Posterior vena cava (tissue), 2 donors: ENCODE measurements around the gene COL8A1. TPM values are rescaled to one million over a fixed set of nuclear protein-coding genes. Genes with fewer than 3 reads are reported as not detected.

Experiments used
- DNase-seq: peaks from one replicate; pipeline ENCODE4 v3.0.0-alpha.2; 2020; ENCODE audit warnings: low spot score
- intact Hi-C, 2 donors: fragments of 100-400 bp; cut with DNase I; formaldehyde crosslinking; loops; one replicate each; pipeline versions ENCODE4 v1.14.1 to v1.14.2; 2022 to 2023
- total RNA-seq, 2 donors: library from RNA; stranded (reverse); fragmentation: NEBNext Ultra II Directional; extraction: Animal tissue kit (Norgen Biotek cat#: 25700); gene quantifications; one replicate each; pipeline ENCODE4 v1.2.1, GENCODE V29; 2021
- donor health status: DM: yes; HTN: yes; CAD: no.
- donor health status: DM: yes; HTN: yes; CAD: no.

COL8A1 gene
- total RNA-seq, 2 donors from 2014 or later, result 80.6 to 105 TPM

DNA sequence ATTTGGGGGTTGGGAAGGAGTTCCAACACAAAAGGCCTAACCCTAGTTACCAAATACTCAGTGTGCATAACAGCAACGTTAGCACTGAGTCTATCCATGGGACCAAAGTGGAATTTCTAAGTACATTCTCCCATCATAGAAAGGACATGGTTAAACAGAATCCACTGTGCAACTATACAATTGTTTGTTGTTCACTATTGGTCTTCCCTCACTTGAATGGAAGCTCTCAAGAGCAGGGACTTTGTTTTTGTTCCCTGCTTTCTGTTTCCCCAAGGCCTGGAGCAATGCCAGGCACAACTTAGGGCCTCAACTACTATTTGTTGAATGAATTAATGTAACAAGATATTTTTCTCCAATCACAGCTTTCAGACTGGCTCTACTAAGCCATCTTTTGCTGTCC is 25.6 kb downstream of the COL8A1 start:
- intact Hi-C loops, result no loop called here

DNA sequence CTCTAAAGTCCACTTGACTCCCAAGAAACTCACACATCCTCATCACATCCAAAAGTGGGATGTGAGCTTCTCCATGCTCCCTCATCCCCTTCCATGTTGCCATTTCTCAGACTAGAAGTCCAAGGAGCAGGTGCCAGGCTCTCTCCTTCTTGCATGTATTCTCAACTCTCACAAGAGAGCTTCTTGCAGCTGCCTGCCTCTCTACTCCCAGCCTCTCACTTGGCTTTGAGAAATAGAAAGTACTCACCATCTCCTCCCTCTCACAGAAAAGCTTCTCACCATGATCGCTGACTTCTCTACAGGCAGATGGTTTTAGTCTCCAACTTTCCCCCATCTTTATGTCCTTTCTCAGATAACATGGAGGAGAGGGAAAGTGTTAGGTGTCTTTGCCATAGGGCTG is 26.6 kb downstream of the COL8A1 start:
- no peak for DNase-seq
- intact Hi-C loops, result no loop called here

More for the DNA sequence above, 25.6 kb downstream of the COL8A1 start:
- DNase-seq, result no peak

DNA sequence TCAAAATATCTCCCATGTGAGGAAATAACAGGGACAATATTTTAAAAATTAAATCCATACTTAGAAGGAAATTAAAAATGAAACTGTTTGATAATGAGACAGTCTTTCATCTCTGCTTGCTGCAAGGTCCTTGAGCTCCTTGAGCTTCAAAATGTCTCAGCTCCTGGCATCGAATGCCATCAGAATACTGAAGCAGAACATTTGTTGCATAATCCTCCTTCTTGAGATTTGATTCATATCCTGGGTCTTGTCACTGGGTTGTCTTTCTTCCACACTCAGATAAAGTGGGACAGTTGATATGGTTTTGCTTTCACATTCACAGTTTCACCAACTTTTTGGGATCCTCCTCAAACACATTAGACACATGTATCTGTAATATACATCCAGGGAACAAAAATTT is 27.8 kb downstream of the COL8A1 start:
- intact Hi-C loops, result no loop called here

DNA sequence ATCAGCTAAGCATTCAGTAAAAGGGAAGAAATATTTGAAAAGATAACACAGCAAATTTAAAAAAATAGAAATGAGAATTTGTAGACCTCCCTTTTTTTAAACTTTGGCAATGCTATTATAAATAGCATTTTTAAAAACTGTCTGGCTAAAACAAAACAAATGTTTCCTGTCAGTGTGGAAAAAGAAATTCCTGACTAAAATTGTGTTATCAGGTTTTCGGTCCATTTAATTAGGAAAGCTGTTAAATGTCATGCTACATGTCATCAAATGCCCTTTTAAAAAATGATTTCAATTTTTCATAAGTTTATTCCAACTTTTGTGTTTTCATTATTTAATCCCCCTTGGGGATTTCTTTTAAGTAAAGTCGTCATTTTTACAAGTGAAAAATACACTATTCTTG is 29.6 kb downstream of the COL8A1 start:
- DNase-seq, result no peak
- intact Hi-C loops, result no loop called here

More for the DNA sequence above, 27.8 kb downstream of the COL8A1 start:
- DNase-seq, result no peak

DNA sequence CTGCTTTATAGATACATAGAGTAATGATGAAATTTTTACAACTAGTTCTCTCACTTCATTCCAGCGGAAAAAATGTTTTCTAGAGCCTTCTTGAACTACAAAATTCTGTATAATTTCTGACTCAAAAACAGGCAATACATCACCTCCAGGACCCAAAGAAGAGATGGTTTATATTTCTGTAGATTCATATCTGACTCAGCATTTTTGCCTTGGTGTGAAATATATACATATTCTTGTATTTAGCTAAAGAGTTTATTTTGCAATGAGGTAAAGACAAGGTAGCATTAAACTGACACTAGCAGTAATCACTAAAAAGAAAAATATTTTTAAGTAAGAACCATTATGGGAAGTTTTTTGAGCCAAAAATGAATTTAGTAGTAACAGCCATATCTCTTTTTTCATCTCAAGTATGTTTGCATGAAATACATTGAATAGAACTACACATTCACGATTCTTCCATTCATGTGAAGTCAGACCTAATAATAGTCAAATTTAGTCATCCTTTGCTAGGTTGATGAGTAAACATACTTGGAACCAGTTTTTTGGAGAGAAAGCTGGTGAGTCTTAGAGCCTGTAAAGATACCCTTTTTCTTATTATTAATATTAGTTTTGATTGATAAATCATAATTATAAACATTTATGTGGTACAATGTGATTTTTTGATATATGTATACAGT is 31.6 kb downstream of the COL8A1 start:
- DNase-seq, result no peak
- intact Hi-C loops, result no loop called here

DNA sequence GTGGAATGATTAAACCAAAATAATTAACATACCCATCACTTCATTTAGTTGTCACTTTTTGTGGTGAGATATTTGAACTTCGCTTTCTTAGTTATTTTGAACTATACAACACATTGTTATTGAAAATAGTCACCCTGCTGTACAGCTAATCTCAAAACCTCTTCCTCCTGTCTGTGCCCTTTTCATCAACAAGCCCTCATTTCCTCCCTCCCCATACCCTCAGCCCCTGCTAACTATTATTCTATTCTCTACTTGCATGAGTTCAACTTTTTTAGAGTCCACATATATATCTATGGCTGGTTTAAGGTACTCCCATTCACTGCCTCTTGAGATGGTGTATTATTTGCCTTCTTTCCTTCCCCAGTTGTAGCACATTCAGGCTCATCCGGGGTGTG is 32.2 kb downstream of the COL8A1 start:
- intact Hi-C loops, result no loop called here
- DNase-seq, result no peak

DNA sequence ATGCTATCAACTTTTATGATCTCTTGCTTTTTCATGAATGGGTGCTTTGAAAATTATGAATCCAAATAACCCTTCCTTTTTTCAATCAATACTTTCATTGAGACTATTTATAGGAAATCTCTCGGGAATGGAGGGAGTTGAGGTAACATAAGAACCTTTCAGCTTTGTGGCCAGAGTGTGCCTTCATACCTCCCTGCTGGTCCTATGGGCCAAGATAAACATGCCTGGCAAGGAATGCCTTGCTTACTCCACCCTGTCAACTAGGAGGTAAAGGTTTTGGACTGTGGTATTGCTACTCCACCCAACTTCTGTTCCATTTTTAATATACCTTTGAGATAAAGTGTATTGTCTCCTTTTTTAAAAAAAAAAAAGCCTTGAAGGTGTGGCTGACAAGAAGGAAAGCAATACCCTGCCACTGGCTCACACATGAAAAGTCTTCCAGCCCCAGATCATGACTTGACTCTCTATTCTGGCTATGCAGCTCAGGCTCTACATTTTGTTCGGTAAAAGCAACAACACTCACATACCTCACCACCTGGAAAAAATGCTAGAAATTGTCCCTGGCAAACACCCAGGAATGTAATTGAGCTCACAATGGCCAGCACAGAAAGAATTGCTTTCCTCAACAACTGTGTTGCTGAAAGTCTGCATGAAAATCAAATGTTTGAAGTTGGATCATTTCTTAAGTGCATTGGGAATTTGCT is 35.8 kb downstream of the COL8A1 start:
- no peak for DNase-seq
- intact Hi-C loops, result no loop called here

DNA sequence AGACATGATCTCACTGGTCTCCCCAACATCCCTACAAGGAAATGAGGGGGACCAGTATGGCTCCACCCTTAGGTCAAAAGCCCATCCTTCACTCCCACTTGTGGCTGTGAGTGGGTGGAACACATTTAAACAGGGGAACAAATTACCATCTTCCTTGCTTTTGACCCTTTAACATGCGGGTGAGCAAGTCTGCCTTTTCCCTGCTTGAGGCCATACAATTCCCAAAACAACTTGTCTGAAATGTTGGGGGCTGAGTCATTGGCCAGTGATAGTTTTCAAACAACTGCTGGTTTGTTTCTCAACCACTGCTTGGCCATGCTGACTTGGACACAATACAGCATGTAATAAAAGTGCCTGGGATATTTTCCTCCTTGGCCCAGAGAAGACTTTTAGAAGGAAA is 39.6 kb downstream of the COL8A1 start:
- no peak for DNase-seq
- intact Hi-C loops, result no loop called here

DNA sequence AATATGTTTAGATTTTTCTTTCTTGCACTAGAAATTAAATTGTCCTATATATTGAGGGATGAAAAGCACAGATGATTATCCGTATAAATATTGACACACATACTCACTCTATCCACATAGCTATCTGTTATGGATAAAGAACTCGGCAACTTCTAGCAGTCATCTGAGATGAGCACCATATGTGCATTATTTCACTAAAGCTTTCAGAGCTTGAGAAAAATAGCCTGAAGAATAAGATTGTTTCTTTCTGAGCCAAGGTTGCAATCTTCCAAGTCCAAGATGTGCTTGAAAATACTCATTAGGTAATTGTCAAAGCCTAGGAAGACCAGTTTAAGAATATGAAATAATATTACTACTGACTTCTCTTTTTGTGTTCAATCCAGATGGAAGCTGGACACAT is 40.5 kb downstream of the COL8A1 start:
- no peak for DNase-seq
- intact Hi-C loops, result no loop called here

DNA sequence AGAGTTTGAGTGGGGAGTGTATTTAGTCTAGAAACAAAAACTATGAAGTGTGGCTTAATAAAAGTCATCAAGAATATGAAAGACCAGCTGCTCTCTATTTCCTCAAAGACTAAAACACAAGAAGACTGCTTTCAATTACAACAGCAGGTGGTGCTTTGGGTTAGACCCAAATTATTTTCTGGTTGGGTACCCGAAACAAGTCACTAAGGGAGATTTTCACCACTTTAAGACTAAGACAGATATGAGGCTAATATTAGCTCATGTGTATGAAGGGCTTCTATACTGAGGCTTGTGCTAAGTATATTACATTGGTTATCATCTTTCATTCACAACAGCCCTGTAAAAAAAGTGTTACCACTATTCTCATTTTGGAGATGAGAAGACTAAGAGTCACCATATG is 43.1 kb downstream of the COL8A1 start:
- intact Hi-C loops, result loop anchor here (10.0 kb wide), 1 partner anchor 47 kb away; the partner anchor contains the start of gene COL8A1 (in 2 of the 2)
- no peak for DNase-seq

DNA sequence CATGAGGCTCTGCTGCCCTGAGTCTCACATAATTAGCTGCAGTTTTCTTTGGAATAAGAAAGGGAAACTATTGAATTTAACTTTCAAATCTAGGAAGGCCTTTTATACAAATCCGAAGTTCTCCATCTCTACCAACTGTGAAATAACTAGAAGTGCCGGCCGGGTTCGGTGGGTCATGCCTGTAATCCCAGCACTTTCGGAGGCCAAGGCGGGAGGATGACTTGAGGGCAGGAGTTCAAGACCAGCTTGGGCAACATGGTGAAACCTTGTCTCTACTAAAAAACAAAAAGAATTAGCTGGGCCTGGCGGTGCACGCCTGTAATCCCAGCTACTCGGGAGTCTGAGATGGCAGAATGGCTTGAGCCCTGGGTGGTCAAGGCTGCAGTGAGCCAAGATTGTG is 43.6 kb downstream of the COL8A1 start:
- no peak for DNase-seq
- intact Hi-C loops, result loop anchor here (10.0 kb wide), 1 partner anchor 47 kb away; the partner anchor contains the start of gene COL8A1 (in 2 of the 2)

DNA sequence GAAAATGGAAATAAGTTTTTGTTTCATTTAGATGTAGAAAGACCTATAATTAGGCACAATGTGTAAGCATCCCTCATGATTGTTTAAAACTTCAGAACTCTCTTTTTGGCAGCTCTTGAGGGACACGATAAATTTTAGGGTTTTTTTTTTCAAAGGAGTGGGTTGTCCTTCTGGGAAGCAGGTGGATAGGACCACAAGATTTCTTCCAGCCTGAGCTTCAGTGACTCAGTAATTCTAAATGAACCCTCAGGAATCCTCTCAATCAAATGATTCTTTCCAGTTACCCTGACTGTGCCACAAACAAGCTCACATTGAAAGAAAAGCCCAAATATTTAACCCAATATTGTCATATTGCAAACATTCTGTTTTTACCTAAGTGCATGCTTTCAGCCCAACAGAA is 45.1 kb downstream of the COL8A1 start:
- intact Hi-C loops, result loop anchor here (1.0 to 10.0 kb wide), 2 partner anchors 28 to 49 kb away; partner anchors contain the start of gene COL8A1 (in 2 of the 2)
- no peak for DNase-seq

DNA sequence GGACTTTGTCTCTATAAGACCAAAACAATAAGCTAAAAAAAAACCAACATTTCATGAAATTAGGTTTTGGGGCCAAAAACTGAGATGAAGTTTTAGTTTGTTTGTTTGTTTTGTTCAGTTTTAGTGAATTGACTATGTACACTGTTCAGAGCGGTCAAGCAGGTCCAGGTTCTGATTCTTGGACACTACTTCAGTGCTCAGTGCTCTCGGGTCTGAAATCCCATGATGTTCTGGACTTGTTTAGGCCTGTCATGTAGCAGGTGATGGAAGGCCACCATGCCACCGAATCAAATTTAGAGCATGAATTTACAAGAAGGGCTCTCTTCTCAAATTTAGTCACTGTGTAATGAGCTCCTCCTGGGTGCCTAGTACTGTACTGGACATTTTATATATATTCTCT is 45.5 kb downstream of the COL8A1 start:
- no peak for DNase-seq
- intact Hi-C loops, result loop anchor here (1.0 to 10.0 kb wide), 2 partner anchors 29 to 49 kb away; partner anchors contain the start of gene COL8A1 (in 2 of the 2)

DNA sequence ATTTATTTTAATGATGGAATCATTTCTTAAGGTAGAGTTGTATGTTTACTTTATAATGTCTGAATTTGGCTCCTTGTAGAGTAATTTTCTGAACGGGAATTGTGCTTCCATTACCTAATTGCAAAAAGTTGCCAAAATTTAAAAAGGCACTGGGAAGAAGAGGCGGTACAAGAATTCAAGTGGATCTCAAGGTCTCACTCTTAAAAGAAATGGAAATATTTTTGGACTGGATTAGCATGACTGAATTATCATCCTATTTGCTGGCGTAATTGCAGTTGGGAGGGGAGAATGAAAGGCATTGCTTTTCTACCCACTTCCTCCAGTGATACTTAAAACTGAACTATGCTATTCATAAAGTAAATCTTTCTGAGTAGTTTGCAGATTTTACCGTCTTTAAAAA is 46.2 kb downstream of the COL8A1 start:
- intact Hi-C loops, result loop anchor here (10.0 kb wide), 1 partner anchor 50 kb away; the partner anchor contains the start of gene COL8A1 (in 2 of the 2)
- no peak for DNase-seq

DNA sequence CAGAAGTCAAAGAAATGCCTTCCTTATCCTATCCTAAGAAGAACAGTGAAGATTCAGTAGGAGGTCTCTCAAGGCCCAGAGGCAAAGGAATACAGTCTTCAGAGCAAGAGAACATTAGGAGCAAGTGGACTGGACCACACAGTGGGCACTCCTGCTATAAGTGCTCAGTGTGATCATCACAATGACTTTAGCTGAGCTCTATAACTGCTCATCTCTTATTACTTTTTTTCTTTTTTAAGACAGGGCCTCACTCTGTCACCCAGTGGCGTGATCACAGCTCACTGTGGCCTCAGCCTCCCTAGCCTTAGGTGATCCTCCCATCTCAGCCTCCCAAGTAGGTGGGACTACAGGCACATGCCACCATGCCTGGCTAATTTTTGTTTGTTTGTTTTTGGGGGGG is 48.1 kb downstream of the COL8A1 start:
- DNase-seq, result no peak
- intact Hi-C loops, result loop anchor here (10.0 kb wide), 1 partner anchor 52 kb away; the partner anchor contains the start of gene COL8A1 (in 2 of the 2)

DNA sequence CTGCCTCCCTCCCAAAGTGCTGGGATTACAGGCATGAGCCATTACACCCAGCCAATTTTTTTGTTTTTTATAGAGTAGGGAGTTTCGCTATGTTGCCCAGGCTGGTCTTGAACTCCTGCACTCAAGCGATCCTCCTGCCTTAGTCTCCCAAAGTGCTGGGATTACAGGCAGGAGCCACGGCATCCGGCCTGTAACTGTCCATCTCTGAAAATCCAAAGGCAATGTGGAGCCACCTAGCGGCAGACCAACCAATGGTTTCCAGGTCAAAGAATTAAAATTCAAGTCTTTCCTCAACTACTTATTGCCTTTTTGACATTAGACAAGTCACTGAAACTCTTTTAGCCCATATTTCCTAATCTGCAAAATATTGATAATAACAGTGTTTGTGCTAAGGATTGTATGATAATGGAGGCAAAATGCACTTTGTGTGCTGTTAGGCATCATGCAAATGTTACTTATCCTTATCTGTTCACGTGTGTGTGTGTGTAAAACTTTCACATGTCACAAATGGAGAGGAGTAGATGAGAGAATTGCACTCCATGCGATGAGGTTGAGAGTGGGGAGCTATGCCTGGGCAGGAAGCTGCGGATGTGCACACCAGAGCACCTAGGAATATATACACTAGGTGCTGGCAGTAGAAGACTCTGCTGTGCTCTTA is 48.7 kb downstream of the COL8A1 start:
- DNase-seq, result peak; percentile 86
- intact Hi-C loops, result loop anchor here (10.0 kb wide), 1 partner anchor 52 kb away; the partner anchor contains the start of gene COL8A1 (in 2 of the 2)

DNA sequence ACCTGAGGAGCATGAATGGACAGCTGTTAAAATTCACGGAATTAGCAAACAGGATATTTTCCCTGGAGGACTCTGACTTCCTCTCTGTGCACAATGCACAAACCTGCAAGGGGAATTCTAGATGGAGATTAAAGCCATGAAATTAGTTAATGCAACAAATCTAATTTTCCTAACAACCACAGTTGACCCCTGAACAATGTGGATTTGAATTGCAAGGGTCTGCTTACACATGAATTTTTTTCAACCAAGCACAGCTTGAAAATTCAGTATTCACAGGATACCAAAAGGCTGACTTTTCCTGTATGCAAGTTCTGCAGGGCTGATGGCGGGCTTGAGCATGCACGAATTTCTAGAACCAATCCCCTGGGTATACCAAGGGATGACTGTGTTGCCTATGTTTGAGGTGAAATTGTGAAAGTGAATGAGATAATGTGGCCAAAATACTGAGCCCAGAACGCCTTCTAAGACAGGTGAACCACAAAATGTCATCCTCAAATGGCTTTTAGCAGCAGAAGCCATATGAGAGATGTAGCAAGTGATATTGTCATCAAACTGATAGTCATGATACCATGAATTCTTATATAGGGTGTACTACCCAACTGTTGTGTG is 52.5 kb downstream of the COL8A1 start:
- no peak for DNase-seq
- intact Hi-C loops, result no loop called here

DNA sequence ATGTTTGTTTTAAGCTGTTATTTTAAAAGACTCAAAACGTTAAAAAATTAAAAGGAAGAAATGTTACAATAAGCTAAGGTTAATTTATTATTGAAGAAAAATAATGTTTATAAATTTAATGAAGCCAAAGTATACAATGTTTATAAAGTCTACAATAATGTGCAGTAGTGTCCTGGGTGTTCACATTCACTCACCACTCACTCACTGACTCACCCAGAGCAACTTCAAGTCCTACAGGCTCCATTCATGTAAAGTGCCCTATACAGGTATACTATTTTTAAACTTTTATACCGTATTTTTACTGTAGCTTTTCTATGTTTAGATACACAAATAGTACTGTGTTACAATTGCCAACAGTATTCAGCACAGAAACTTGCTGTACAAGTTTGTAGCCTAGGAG is 55.2 kb downstream of the COL8A1 start:
- intact Hi-C loops, result no loop called here

DNA sequence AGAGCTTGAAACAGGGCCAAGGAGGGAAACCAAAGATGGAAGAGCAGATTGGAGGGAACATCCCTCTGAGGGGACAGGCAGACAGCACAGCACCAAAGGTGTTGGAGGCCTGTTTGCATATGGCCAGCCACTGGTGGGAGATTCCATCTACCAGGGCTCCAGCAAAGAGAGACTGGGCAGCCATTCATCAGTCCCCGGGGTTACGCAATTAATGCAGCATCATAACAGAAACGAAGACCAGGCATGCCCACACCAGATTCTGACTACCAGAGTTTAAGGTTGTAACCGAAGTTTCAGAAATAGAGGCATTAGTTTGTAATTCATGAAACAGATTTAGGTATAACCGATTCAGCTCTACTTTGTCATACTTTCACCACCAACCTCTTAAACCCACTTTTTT is 58.1 kb downstream of the COL8A1 start:
- intact Hi-C loops, result no loop called here

More for the DNA sequence above, 55.2 kb downstream of the COL8A1 start:
- no peak for DNase-seq

DNA sequence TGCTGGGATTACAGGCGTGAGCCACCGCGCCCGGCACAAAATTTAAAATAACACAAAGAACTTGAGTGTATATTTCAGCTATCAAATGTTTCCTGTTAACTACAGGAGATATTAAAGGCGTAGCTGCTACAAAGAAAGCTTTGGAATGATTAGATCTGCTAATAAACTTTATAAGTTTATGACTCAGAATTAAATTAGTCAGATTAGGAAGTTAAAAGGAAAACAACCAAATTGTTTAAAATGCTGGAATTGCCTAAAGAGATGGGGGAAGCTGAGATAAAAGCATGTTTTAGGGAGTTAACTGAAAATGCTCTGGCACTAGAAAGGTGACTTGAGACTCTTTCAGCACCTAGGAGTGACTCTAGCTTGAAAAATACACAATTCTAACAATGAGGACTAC is 58.9 kb downstream of the COL8A1 start:
- DNase-seq, result no peak
- intact Hi-C loops, result no loop called here

More for the DNA sequence above, 58.1 kb downstream of the COL8A1 start:
- DNase-seq, result no peak
